Measurements from ENCODE around the gene RNF187. TPM values are rescaled to one million over a fixed set of nuclear protein-coding genes. Genes with fewer than 3 reads are reported as not detected.
A peak's percentile ranks its signal among the peaks of the same experiment; 100 is the strongest.

The RNF187 gene
- polyA plus RNA-seq, 1 experiment: 106 TPM

GRCh38 chr1:228478326-228478725 lies 8.9 kb upstream of the RNF187 start:
- Histone ChIP-seq H3K27me3 (ENCODE audit: control insufficient read depth, insufficient read depth, low read length) (peaks cover 16% of the 10 kb centered on the region), H3K36me3 (ENCODE audit: control insufficient read depth, insufficient read depth, low read length) (no peaks in the 10 kb centered on the region), H3K4me3 (ENCODE audit: low read depth, low read length) (no peak overlapping the region)
- no peak for DNase-seq (ENCODE audit: low read depth)
- POLR2A ChIA-PET: no interaction called here
- CTCF ChIA-PET: no interaction called here
- no peak for TF ChIP-seq CTCF (IDR thresholded peaks at IDR 0.05; ENCODE audit: insufficient read depth, low read depth, low read length)

GRCh38 chr1:228478912-228479711 lies 8.1 kb upstream of the RNF187 start:
- DNase-seq (ENCODE audit: low read depth): no peak
- TF ChIP-seq CTCF (IDR thresholded peaks at IDR 0.05; ENCODE audit: insufficient read depth, low read depth, low read length): no peak
- ChIA-PET POLR2A (no interaction called here), CTCF (no interaction called here)
- H3K27me3 ChIP-seq (ENCODE audit: control insufficient read depth, insufficient read depth, low read length): peaks cover 16% of the 10 kb centered on the region
- H3K36me3 ChIP-seq (ENCODE audit: control insufficient read depth, insufficient read depth, low read length): no peaks in the 10 kb centered on the region
- no peak overlapping the region for H3K4me3 ChIP-seq (ENCODE audit: low read depth, low read length)

DNA sequence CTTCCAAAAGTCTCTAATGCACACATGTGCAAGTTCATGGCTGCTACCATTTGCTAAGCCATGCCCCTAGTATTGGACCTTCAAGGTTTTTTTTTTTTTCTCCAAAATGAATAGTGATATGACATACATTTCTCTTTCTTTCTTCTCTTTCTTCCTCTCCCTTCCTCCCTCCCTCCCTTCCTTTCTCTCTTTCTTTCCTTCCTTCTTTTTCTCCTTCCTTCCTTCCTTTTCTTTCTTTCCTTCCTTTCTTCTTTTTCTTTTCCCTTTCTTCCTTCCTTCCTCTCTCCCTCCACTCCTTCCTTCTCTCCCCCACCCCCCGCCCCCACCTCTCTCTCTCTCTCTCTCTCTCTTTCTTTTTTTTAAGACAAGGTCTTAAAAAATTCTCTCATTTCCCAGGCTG lies 3.4 kb upstream of the RNF187 start:
- ChIA-PET CTCF (no interaction called here), POLR2A (no interaction called here)

GRCh38 chr1:228486596-228487335 lies 416 bp upstream of the RNF187 start:
- Histone ChIP-seq H3K36me3 (ENCODE audit: control insufficient read depth, insufficient read depth, low read length) (peaks cover 11% of the 10 kb centered on the region), H3K27me3 (ENCODE audit: control insufficient read depth, insufficient read depth, low read length) (0 out of 2 replicates have a peak, but pooled peaks cover 1% of the 10 kb centered on the region), H3K4me3 (ENCODE audit: low read depth, low read length) (peak overlapping the region; percentile 68)
- no peak for TF ChIP-seq CTCF (IDR thresholded peaks at IDR 0.05; ENCODE audit: insufficient read depth, low read depth, low read length)
- DNase-seq (ENCODE audit: low read depth): peak; percentile 54
- ChIA-PET CTCF (interaction anchor here (0.5 to 1.4 kb wide), 3 partner anchors 11 to 28 kb away, joined by 3 to 4 read pairs (median 3); no protein-coding TSS in a partner anchor), POLR2A (no interaction called here)

More for the DNA sequence above, 3.4 kb upstream of the RNF187 start:
- peaks cover 11% of the 10 kb centered on the region for H3K27me3 ChIP-seq (ENCODE audit: control insufficient read depth, insufficient read depth, low read length)
- H3K4me3 ChIP-seq (ENCODE audit: low read depth, low read length): no peak overlapping the region
- H3K36me3 ChIP-seq (ENCODE audit: control insufficient read depth, insufficient read depth, low read length): no peaks in the 10 kb centered on the region
- DNase-seq (ENCODE audit: low read depth): no peak
- no peak for TF ChIP-seq CTCF (IDR thresholded peaks at IDR 0.05; ENCODE audit: insufficient read depth, low read depth, low read length)

- POLR2A ChIA-PET: no interaction called here
- no peak for DNase-seq (ENCODE audit: low read depth)
- H3K36me3 ChIP-seq (ENCODE audit: control insufficient read depth, insufficient read depth, low read length): peaks cover 16% of the 10 kb centered on the region
- H3K4me3 ChIP-seq (ENCODE audit: low read depth, low read length): peak overlapping the region; percentile 68
- no peak for TF ChIP-seq CTCF (IDR thresholded peaks at IDR 0.05; ENCODE audit: insufficient read depth, low read depth, low read length)
- no peaks in the 10 kb centered on the region for H3K27me3 ChIP-seq (ENCODE audit: control insufficient read depth, insufficient read depth, low read length)
- CTCF ChIA-PET: interaction anchor here (0.6 to 1.5 kb wide), 4 partner anchors 13 to 173 kb away, joined by 3 to 5 read pairs (median 4); no protein-coding TSS in a partner anchor
These were observed 1.1 kb downstream of the RNF187 start for GRCh38 chr1:228488125-228488817.

Measured in BJ (cell line).